ENCODE measurements around the gene IGSF10.
"Not testable (repeated sequence)": the region's sequence is repeated elsewhere in the genome, so short reads cannot be mapped to it uniquely, and the experiment has no call there.

IGSF10 gene

DNA sequence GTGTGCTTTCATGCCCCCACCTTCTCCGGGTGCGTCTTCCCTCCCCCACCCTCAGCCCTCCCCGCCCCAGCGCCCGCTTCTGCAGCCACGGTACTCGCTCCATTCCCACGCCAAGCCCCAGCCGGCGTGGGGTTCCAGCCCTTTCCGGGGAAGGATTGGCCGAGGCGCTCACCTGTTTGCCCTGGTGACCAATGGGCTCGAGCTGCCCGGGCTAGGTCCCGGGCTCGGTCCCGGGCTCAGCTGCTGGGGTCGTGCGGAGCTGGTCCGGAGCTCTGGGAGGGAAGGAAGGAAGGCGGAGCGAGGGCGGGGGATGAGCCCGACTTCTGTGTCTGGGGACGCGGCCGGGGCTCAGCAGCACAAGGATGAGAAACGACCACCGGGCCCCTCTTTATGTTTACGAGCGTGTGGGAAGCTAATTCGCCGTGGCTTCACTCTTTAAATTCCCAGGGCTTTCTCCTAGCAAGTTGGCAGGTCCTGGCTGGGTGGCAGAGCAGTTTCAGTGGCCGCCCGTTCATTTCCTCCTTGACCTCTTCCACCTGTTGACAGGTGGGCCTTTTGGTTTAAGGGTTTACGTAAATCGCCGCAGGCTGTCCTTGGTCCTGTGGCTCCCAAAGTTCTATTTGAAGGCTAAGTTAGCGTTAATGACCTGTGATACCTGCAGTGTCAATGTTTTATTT lies at the start of gene IGSF10:
Gene IGSF10 (minus strand): TSS at position 288 of the 677 bp plus-strand sequence. CDS start 2,352 bp downstream, outside the sequence.
- DNase-seq: no peak

DNA sequence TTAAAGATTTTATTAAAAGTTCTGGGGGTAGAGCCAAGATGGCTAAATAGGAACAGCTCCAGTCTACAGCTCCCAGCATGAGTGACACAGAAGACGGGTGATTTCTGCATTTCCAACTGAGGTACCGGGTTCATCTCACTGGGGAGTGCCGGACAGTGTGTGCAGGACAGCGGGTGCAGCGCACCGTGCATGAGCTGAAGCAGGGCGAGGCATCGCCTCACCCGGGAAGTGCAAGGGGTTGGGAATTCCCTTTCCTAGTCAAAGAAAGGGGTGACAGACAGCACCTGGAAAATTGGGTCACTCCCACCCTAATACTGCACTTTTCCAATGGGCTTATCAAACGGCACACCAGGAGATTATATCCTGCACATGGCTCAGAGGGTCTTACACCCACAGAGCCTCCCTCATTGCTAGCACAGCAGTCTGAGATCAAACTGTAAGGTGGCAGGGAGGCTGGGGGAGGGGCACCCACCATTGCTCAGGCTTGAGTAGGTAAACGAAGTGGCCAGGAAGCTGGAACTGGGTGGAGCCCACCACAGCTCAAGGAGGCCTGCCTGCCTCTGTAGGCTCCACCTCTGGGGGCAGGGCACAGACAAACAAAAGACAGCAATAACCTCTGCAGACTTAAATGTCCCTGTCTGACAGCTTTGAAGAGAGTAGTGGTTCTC lies 48.7 kb upstream of the IGSF10 start:
- not testable (repeated sequence) for DNase-seq

DNA sequence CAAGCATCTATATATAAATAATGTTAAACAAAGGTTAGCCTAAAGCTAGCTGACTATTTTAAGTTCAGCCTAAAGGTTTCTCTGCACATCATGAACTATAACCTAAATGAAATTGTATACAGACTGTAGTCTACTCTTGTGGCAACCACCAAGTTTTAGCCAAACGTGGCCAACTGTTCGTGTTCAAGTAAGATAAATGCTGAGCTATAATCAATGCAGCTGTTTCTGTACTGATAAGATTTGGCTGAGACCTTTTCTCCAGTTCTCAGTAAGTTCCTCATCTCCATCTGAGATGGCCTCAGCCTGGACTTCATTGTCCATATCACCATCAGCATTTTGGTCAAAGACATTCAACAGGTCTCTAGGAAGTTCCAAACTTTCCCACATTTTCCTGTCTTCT lies 43.7 kb upstream of the IGSF10 start:
- DNase-seq: no peak

DNA sequence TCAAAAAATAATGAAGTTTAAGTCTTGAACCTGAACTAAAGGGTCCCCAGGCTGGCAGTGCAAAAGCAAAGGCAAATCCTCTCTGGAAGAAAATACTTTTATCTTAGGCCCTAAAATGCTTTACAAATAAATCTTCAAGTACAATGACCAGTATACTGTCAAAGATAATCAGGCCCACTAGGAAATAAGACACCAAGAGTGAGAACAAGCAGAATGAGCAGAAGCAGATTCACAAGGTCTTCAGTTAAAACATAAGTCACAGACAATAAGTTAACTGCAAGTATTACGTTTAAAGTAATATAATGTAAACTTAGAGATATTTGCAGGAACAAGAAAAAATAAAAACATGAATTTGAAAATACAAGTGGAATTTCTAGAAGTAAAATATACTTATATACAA lies 42.2 kb upstream of the IGSF10 start:
- no peak for DNase-seq

- DNase-seq: no peak
Measured at GRCh38 chr3:151501923-151502632, 41.2 kb upstream of the IGSF10 start.

DNA sequence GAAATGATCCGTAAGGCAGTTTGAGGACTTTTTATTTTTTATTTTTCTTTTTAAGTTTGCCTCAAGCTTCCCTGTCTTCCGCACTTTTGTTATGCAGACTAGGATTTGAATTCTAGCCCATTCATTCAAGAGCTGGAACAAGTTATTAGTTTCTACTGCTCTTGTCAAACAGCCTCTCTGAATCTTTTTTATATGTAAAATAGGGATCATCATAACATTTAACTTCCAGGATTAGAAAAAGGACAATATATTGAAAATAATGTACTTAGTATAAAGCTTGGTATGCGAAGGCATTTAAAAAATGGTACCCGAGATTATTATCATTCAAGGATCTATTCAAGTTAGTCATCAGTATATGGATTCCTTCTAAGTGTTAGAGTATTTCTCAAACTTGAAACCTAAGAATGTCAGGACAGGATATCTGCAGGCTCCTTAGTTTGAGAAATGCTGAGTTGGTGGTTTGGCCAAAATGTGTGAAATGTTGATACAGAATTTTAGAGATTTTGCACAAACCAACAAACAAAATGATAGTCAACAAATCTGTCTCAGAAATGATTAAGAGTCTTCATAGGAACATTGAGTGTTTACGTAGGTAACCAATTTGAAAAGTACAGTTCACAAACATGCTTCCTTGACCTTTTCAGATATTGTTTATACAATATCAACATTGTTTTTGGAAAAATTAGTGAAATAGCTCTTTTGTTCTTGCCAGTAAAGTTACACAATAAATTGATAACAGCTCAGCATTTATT lies 40.5 kb upstream of the IGSF10 start:
- no peak for DNase-seq

GRCh38 chr3:151499168-151499567 lies 38.3 kb upstream of the IGSF10 start:
- DNase-seq: no peak

DNA sequence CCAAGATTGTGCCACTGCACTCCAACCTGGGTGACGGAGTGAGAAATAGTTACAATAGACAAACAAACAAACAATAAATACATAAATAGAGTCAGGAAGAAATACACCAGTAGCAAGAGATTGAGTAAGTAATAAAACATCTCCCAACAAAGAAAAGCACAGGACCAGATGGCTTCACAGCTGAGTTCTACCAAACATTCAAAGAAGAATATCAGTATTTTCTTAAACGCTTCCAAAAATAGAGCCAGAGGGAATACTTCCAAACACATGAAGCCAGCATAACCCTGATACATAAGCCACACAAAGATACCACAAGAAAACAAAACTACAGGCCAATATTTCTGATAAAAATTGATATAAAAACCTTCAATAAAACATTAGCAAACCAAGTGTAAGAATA lies 30.7 kb upstream of the IGSF10 start:
- no peak for DNase-seq

- not testable (repeated sequence) for DNase-seq
Measured at GRCh38 chr3:151487833-151488232, 27.0 kb upstream of the IGSF10 start.

DNA sequence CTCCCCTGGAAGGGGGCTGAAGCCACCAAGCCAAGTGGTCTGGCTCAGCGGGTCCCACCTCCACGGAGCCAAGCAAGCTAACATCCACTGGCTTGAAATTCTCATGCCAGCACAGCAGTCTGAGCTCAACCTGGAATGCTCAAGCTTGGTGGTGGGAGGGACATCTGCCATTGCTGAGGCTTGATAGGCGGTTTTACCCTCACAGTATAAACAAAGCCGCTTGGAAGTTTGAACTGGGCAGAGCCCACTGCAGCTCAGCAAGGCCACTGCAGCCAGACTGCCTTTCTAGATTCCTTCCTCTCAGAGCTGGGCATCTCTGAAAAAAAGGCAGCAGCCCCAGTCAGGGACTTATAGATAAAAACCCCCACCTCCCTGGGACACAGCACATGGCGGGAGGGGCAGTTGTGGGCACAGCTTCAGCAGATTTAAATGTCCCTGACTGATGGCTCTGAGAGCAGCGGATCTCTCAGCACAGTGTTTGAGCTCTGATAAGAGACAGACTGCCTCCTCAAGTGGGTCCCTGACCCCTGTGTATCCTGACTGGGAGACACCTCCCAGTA lies 23.2 kb upstream of the IGSF10 start:
- DNase-seq: no peak

DNA sequence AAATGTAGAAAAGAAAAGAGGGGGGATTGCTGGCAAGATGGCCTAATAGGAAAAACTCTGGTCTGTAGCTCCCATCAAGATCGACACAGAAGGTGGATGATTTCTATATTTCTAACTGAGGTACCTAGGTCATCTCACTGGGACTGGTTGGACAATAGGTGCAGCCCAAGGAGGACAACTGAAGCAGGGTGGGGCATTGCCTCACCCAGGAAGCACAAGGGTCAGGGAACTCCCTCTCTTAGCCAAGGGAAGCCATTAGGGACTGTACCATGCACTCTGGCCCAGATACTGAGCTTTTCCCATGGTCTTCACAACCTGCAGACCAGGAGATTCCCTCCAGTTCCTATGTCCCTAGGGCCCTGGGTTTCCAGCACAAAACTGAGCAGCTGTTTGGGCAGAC lies 22.6 kb upstream of the IGSF10 start:
- no peak for DNase-seq

GRCh38 chr3:151480492-151480891 lies 19.6 kb upstream of the IGSF10 start:
- DNase-seq: no peak

GRCh38 chr3:151479452-151479851 lies 18.6 kb upstream of the IGSF10 start:
- DNase-seq: no peak

- DNase-seq: no peak
Measured at GRCh38 chr3:151478335-151478697, 17.5 kb upstream of the IGSF10 start.

- DNase-seq: no peak
Measured at GRCh38 chr3:151477591-151478334, 16.9 kb upstream of the IGSF10 start.

- no peak for DNase-seq
Measured at GRCh38 chr3:151476344-151477018, 15.6 kb upstream of the IGSF10 start.

DNA sequence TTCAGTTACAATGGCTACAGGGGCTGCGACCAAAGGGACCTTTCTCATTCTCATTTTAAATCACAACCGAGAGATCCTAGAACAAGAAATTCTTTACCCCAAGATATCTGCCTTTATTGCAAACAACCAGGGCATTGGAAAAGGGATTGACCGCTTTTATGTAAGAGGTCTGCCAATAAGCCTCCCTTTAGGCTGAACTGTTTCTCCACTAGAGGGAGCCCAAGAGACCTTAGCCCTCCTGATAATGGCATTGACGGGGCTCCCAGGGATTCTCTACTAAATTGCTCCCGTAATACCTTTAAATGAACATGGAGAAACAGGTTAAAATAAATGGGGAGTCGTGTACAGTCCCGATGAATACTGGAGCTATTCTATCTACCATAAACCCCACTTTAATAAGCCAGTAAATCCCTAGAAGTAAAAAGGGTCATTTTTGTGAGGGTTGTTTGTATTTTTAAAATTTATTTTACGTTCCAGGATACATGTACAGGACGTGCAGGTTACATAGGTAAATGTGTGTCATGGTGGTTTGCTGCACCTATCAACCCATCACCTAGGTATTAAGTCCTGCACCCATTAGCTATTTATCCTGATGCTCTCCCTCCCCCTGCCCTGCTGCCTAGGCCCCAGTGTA lies 7.5 kb upstream of the IGSF10 start:
- no peak for DNase-seq

DNA sequence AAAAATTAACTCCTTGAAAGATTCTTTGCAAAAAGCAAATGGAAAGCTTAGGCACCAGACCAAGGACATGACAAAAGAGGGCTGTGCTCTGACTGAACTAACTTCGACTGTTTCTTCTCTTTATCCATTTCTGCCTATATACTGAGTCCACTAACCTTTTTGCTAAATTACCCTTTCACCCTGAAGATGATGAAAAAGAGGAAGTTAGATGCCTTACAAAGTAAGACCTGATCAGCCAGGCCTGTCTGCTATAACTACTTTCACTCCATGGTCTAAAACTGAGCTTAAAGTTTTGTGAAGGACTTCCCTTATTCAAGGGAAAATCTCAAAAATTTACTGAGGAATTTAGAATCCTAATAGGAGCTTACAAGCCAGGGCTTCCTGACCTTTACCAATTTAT lies 6.2 kb upstream of the IGSF10 start:
- DNase-seq: no peak

GRCh38 chr3:151462991-151463390 lies 2.1 kb upstream of the IGSF10 start:
- DNase-seq: no peak

- DNase-seq: no peak
Measured at GRCh38 chr3:151462278-151462780, 1.5 kb upstream of the IGSF10 start.

DNA sequence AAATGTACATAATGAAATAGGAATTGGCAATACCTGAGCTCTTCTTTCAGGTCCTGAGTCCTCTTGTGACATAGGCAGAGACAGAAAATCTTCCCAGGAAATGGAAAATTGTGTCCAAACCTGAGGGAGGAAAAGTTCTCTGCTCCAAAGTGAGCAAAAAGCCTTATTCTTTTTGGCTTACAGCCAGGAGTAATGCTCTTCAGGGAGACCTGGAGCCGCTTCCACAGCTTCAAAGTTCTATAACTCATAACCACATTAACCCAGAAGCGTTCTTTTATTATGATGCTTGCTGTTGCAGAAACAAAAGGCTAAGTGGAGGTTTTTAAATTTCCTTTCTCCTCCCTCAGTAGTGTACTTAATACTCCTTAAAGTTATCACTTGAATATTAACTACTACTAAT lies 633 bp downstream of the IGSF10 start:
- DNase-seq: no peak
